ENCODE measurements around the gene RMDN2. TPM values are rescaled to one million over a fixed set of nuclear protein-coding genes. Genes with fewer than 3 reads are reported as not detected.

The RMDN2 gene
- total RNA-seq, 2 experiments from 2014 or later, result 1.9 to 2.2 TPM

- H3K27me3 Mint-ChIP-seq (ENCODE audit: low read depth), result peaks cover 39% of the 10 kb centered on the region
- DNase-seq (no peak), ATAC-seq (no peak)
- peaks cover 9% of the 10 kb centered on the region for H3K4me1 Mint-ChIP-seq (ENCODE audit: low read depth)
- CTCF ChIA-PET, result no interaction called here
- no peak overlapping the region for H3K4me3 Mint-ChIP-seq
- POLR2A ChIA-PET, result no interaction called here
- no peak overlapping the region for H3K27ac Mint-ChIP-seq
- H3K9me3 Mint-ChIP-seq (ENCODE audit: insufficient read depth), result no peaks in the 10 kb centered on the region
- H3K36me3 Mint-ChIP-seq (ENCODE audit: low read depth), result no peaks in the 10 kb centered on the region
Measured at GRCh38 chr2:38033646-38034045, 108.6 kb downstream of the RMDN2 start.

- H3K36me3 Mint-ChIP-seq (ENCODE audit: low read depth), result no peaks in the 10 kb centered on the region
- no peak for ATAC-seq
- ChIA-PET POLR2A (no interaction called here), CTCF (no interaction called here)
- H3K4me1 Mint-ChIP-seq (ENCODE audit: low read depth), result peaks cover 9% of the 10 kb centered on the region
- H3K27ac Mint-ChIP-seq, result no peak overlapping the region
- H3K9me3 Mint-ChIP-seq (ENCODE audit: insufficient read depth), result no peaks in the 10 kb centered on the region
- no peak overlapping the region for H3K4me3 Mint-ChIP-seq
- DNase-seq, result no peak
- H3K27me3 Mint-ChIP-seq (ENCODE audit: low read depth), result peaks cover 53% of the 10 kb centered on the region
Measured at GRCh38 chr2:38035968-38036367, 110.9 kb downstream of the RMDN2 start.

GRCh38 chr2:38037325-38037724 lies 112.2 kb downstream of the RMDN2 start:
- POLR2A ChIA-PET, result interaction anchor here (0.5 kb wide), 1 partner anchor 641 kb away, joined by 3 read pairs; no protein-coding TSS in a partner anchor
- CTCF ChIA-PET, result interaction anchor here (1.4 kb wide), 1 partner anchor 39 kb away, joined by 3 read pairs; no protein-coding TSS in a partner anchor
- Mint-ChIP-seq H3K4me1 (ENCODE audit: low read depth) (peaks cover 9% of the 10 kb centered on the region), H3K36me3 (ENCODE audit: low read depth) (no peaks in the 10 kb centered on the region), H3K27ac (no peak overlapping the region), H3K27me3 (ENCODE audit: low read depth) (peaks cover 50% of the 10 kb centered on the region), H3K9me3 (ENCODE audit: insufficient read depth) (no peaks in the 10 kb centered on the region), H3K4me3 (no peak overlapping the region)
- ATAC-seq, result no peak
- no peak for DNase-seq

- ATAC-seq (no peak), DNase-seq (no peak)
- Mint-ChIP-seq H3K4me3 (peak overlapping the region; percentile 20), H3K27me3 (ENCODE audit: low read depth) (peaks cover 50% of the 10 kb centered on the region), H3K36me3 (ENCODE audit: low read depth) (no peaks in the 10 kb centered on the region), H3K27ac (no peak overlapping the region), H3K4me1 (ENCODE audit: low read depth) (peaks cover 9% of the 10 kb centered on the region), H3K9me3 (ENCODE audit: insufficient read depth) (no peaks in the 10 kb centered on the region)
- POLR2A ChIA-PET, result no interaction called here
- CTCF ChIA-PET, result interaction anchor here (1.4 kb wide), 1 partner anchor 39 kb away, joined by 3 read pairs; no protein-coding TSS in a partner anchor
Measured at GRCh38 chr2:38037757-38038621, 112.9 kb downstream of the RMDN2 start.

GRCh38 chr2:38038682-38039081 lies 113.6 kb downstream of the RMDN2 start:
- peaks cover 9% of the 10 kb centered on the region for H3K4me1 Mint-ChIP-seq (ENCODE audit: low read depth)
- DNase-seq, result no peak
- ChIA-PET CTCF (interaction anchor here (0.6 kb wide), 1 partner anchor 38 kb away, joined by 3 read pairs; the partner anchor contains the start of gene CYP1B1), POLR2A (no interaction called here)
- H3K36me3 Mint-ChIP-seq (ENCODE audit: low read depth), result no peaks in the 10 kb centered on the region
- H3K4me3 Mint-ChIP-seq, result no peak overlapping the region
- peaks cover 50% of the 10 kb centered on the region for H3K27me3 Mint-ChIP-seq (ENCODE audit: low read depth)
- H3K9me3 Mint-ChIP-seq (ENCODE audit: insufficient read depth), result no peaks in the 10 kb centered on the region
- ATAC-seq, result no peak
- no peak overlapping the region for H3K27ac Mint-ChIP-seq

GRCh38 chr2:38039121-38039910 lies 114.2 kb downstream of the RMDN2 start:
- POLR2A ChIA-PET, result no interaction called here
- Mint-ChIP-seq H3K4me1 (ENCODE audit: low read depth) (peaks cover 9% of the 10 kb centered on the region), H3K36me3 (ENCODE audit: low read depth) (no peaks in the 10 kb centered on the region), H3K27me3 (ENCODE audit: low read depth) (peaks cover 48% of the 10 kb centered on the region), H3K9me3 (ENCODE audit: insufficient read depth) (no peaks in the 10 kb centered on the region), H3K4me3 (no peak overlapping the region), H3K27ac (no peak overlapping the region)
- ATAC-seq (no peak), DNase-seq (no peak)
- CTCF ChIA-PET, result interaction anchor here (0.6 kb wide), 1 partner anchor 37 kb away, joined by 3 read pairs; the partner anchor contains the start of gene CYP1B1

GRCh38 chr2:38045811-38046210 lies 120.7 kb downstream of the RMDN2 start:
- Mint-ChIP-seq H3K36me3 (ENCODE audit: low read depth) (no peaks in the 10 kb centered on the region), H3K27ac (no peak overlapping the region), H3K4me1 (ENCODE audit: low read depth) (no peaks in the 10 kb centered on the region), H3K4me3 (no peak overlapping the region), H3K27me3 (ENCODE audit: low read depth) (peaks cover 13% of the 10 kb centered on the region), H3K9me3 (ENCODE audit: insufficient read depth) (no peaks in the 10 kb centered on the region)
- ChIA-PET POLR2A (no interaction called here), CTCF (no interaction called here)
- ATAC-seq (no peak), DNase-seq (no peak)

GRCh38 chr2:38056216-38056615 lies 131.1 kb downstream of the RMDN2 start:
- DNase-seq, result no peak
- H3K27me3 Mint-ChIP-seq (ENCODE audit: low read depth), result peaks cover 13% of the 10 kb centered on the region
- H3K36me3 Mint-ChIP-seq (ENCODE audit: low read depth), result no peaks in the 10 kb centered on the region
- ATAC-seq, result no peak
- H3K4me1 Mint-ChIP-seq (ENCODE audit: low read depth), result peaks cover 2% of the 10 kb centered on the region
- H3K9me3 Mint-ChIP-seq (ENCODE audit: insufficient read depth), result no peaks in the 10 kb centered on the region
- ChIA-PET CTCF (no interaction called here), POLR2A (no interaction called here)
- no peak overlapping the region for H3K4me3 Mint-ChIP-seq
- H3K27ac Mint-ChIP-seq, result no peak overlapping the region

- ATAC-seq, result no peak
- Mint-ChIP-seq H3K4me1 (ENCODE audit: low read depth) (peaks cover 2% of the 10 kb centered on the region), H3K27me3 (ENCODE audit: low read depth) (peaks cover 9% of the 10 kb centered on the region), H3K27ac (no peak overlapping the region), H3K36me3 (ENCODE audit: low read depth) (no peaks in the 10 kb centered on the region), H3K4me3 (no peak overlapping the region), H3K9me3 (ENCODE audit: insufficient read depth) (no peaks in the 10 kb centered on the region)
- DNase-seq, result no peak
- ChIA-PET POLR2A (no interaction called here), CTCF (interaction anchor here (0.9 kb wide), 1 partner anchor 18 kb away, joined by 3 read pairs; the partner anchor contains the start of gene CYP1B1)
Measured at GRCh38 chr2:38057651-38058410, 132.7 kb downstream of the RMDN2 start.

GRCh38 chr2:38060236-38061018 lies 135.3 kb downstream of the RMDN2 start:
- ATAC-seq, result no peak
- Mint-ChIP-seq H3K9me3 (ENCODE audit: insufficient read depth) (no peaks in the 10 kb centered on the region), H3K4me3 (no peak overlapping the region), H3K36me3 (ENCODE audit: low read depth) (no peaks in the 10 kb centered on the region), H3K4me1 (ENCODE audit: low read depth) (peaks cover 2% of the 10 kb centered on the region), H3K27ac (no peak overlapping the region), H3K27me3 (ENCODE audit: low read depth) (peaks cover 5% of the 10 kb centered on the region)
- CTCF ChIA-PET, result interaction anchor here (1.2 kb wide), 1 partner anchor 16 kb away, joined by 4 read pairs; the partner anchor contains the start of gene CYP1B1
- POLR2A ChIA-PET, result no interaction called here
- no peak for DNase-seq

Measured in activated CD8-positive, alpha-beta T cell treated with anti-CD3 and anti-CD28 coated beads, Interleukin-2, amount 10 ng/mL, durations not matched to agents 7 days and 5 days (primary cell).